Measurements from ENCODE around the gene PPP1CB. TPM values are rescaled to one million over a fixed set of nuclear protein-coding genes. Genes with fewer than 3 reads are reported as not detected.

PPP1CB gene
- total RNA-seq, 1 experiment from 2014 or later, result 269 TPM

GRCh38 chr2:28746429-28747111 is 5.1 kb upstream of the PPP1CB start:
- POLR2A ChIA-PET, result interaction anchor here (0.7 to 2.7 kb wide), 4 partner anchors 8 to 152 kb away, joined by 3 to 13 read pairs (median 4); no protein-coding TSS in a partner anchor
- CTCF ChIA-PET, result interaction anchor here (1.9 kb wide), 1 partner anchor 16 kb away, joined by 4 read pairs; no protein-coding TSS in a partner anchor
- H3K27me3 Mint-ChIP-seq (ENCODE audit: insufficient read depth, unreplicated experiment), result no peaks in the 10 kb centered on the region
- no peak overlapping the region for H3K4me3 Mint-ChIP-seq (ENCODE audit: unreplicated experiment)
- DNase-seq (ENCODE audit: unreplicated experiment), result no peak
- H3K9me3 Mint-ChIP-seq (ENCODE audit: unreplicated experiment), result no peaks in the 10 kb centered on the region
- no peaks in the 10 kb centered on the region for H3K4me1 Mint-ChIP-seq (ENCODE audit: insufficient read depth, unreplicated experiment)
- peaks cover 23% of the 10 kb centered on the region for H3K36me3 Mint-ChIP-seq (ENCODE audit: insufficient read depth, unreplicated experiment)
- intact Hi-C loops (cut with micrococcal nuclease), result no loop called here
- no peak overlapping the region for H3K27ac Mint-ChIP-seq (ENCODE audit: low read depth, unreplicated experiment)
- BruUV-seq (replicated peaks), result no TSS peak
- no peak for TF ChIP-seq CTCF (IDR thresholded peaks at IDR 0.05; ENCODE audit: unreplicated experiment)

- no peak overlapping the region for H3K27ac Mint-ChIP-seq (ENCODE audit: low read depth, unreplicated experiment)
- H3K4me1 Mint-ChIP-seq (ENCODE audit: insufficient read depth, unreplicated experiment), result no peaks in the 10 kb centered on the region
- no peaks in the 10 kb centered on the region for H3K9me3 Mint-ChIP-seq (ENCODE audit: unreplicated experiment)
- no TSS peak for BruUV-seq (replicated peaks)
- ChIA-PET POLR2A (interaction anchor here (1.1 to 2.7 kb wide), 5 partner anchors 10 to 164 kb away, joined by 4 to 13 read pairs (median 6); no protein-coding TSS in a partner anchor), CTCF (interaction anchor here (0.6 to 2.0 kb wide), 3 partner anchors 17 to 153 kb away, joined by 3 to 7 read pairs (median 4); no protein-coding TSS in a partner anchor)
- H3K36me3 Mint-ChIP-seq (ENCODE audit: insufficient read depth, unreplicated experiment), result peaks cover 30% of the 10 kb centered on the region
- no peak for DNase-seq (ENCODE audit: unreplicated experiment)
- no peaks in the 10 kb centered on the region for H3K27me3 Mint-ChIP-seq (ENCODE audit: insufficient read depth, unreplicated experiment)
- intact Hi-C loops (cut with micrococcal nuclease), result no loop called here
- no peak overlapping the region for H3K4me3 Mint-ChIP-seq (ENCODE audit: unreplicated experiment)
- TF ChIP-seq CTCF (IDR thresholded peaks at IDR 0.05; ENCODE audit: unreplicated experiment), result no peak
Observed at GRCh38 chr2:28747714-28748113, 3.9 kb upstream of the PPP1CB start.

- CTCF ChIA-PET, result interaction anchor here (1.9 to 2.0 kb wide), 2 partner anchors 18 to 154 kb away, joined by 4 to 7 read pairs; no protein-coding TSS in a partner anchor
- Mint-ChIP-seq H3K36me3 (ENCODE audit: insufficient read depth, unreplicated experiment) (peaks cover 28% of the 10 kb centered on the region), H3K9me3 (ENCODE audit: unreplicated experiment) (no peaks in the 10 kb centered on the region), H3K4me1 (ENCODE audit: insufficient read depth, unreplicated experiment) (no peaks in the 10 kb centered on the region), H3K27ac (ENCODE audit: low read depth, unreplicated experiment) (no peak overlapping the region), H3K27me3 (ENCODE audit: insufficient read depth, unreplicated experiment) (no peaks in the 10 kb centered on the region), H3K4me3 (ENCODE audit: unreplicated experiment) (no peak overlapping the region)
- BruUV-seq (replicated peaks), result no TSS peak
- intact Hi-C loops (cut with micrococcal nuclease), result no loop called here
- POLR2A ChIA-PET, result interaction anchor here (1.1 to 2.7 kb wide), 7 partner anchors 8 to 164 kb away, joined by 3 to 13 read pairs (median 4); no protein-coding TSS in a partner anchor
- DNase-seq (ENCODE audit: unreplicated experiment), result no peak
- no peak for TF ChIP-seq CTCF (IDR thresholded peaks at IDR 0.05; ENCODE audit: unreplicated experiment)
Observed at GRCh38 chr2:28748176-28748575, 3.5 kb upstream of the PPP1CB start.

GRCh38 chr2:28748941-28749340 is 2.7 kb upstream of the PPP1CB start:
- ChIA-PET CTCF (interaction anchor here (2.0 kb wide), 1 partner anchor 155 kb away, joined by 7 read pairs; no protein-coding TSS in a partner anchor), POLR2A (interaction anchor here (1.1 to 2.2 kb wide), 5 partner anchors 8 to 165 kb away, joined by 3 to 13 read pairs (median 4); no protein-coding TSS in a partner anchor)
- Mint-ChIP-seq H3K4me3 (ENCODE audit: unreplicated experiment) (no peak overlapping the region), H3K9me3 (ENCODE audit: unreplicated experiment) (no peaks in the 10 kb centered on the region), H3K27ac (ENCODE audit: low read depth, unreplicated experiment) (no peak overlapping the region), H3K36me3 (ENCODE audit: insufficient read depth, unreplicated experiment) (peaks cover 20% of the 10 kb centered on the region), H3K4me1 (ENCODE audit: insufficient read depth, unreplicated experiment) (no peaks in the 10 kb centered on the region), H3K27me3 (ENCODE audit: insufficient read depth, unreplicated experiment) (no peaks in the 10 kb centered on the region)
- intact Hi-C loops (cut with micrococcal nuclease), result no loop called here
- no peak for DNase-seq (ENCODE audit: unreplicated experiment)
- BruUV-seq (replicated peaks), result no TSS peak
- TF ChIP-seq CTCF (IDR thresholded peaks at IDR 0.05; ENCODE audit: unreplicated experiment), result no peak

Measured in MCF 10A (cell line).